Activated CD4-positive, alpha-beta T cell treated with anti-CD3 and anti-CD28 coated beads for 36 hours (primary cell): Measurements from ENCODE around the gene VEPH1. TPM values are rescaled to one million over a fixed set of nuclear protein-coding genes. Genes with fewer than 3 reads are reported as not detected.

Experiments used
- ATAC-seq: fragments of 200-7000 bp; cut with Tn5 transposase; one replicate; pipeline ENCODE4 v1.10.0; 2021; ENCODE audit warnings: mild to moderate bottlenecking, moderate library complexity
- CTCF ChIA-PET: fragments of 350-600 bp; sonication (Branson Sonifier 250); formaldehyde crosslinking; loops from one replicate; lab custom pipeline; 2021; ENCODE audit warnings: antibody characterized with exemption; lab: Charles Lee
- POLR2A ChIA-PET: fragments of 350-600 bp; sonication (Branson Sonifier 250); formaldehyde crosslinking; loops from one replicate; lab custom pipeline; 2021; ENCODE audit warnings: antibody characterized with exemption, inconsistent platforms; lab: Charles Lee
- DNase-seq: peaks from one replicate; pipeline ENCODE4 v3.0.0-alpha.2; 2020
- H3K27ac Mint-ChIP-seq: one replicate; pipeline ENCODE4 v1.8.0; 2021; ENCODE audit warnings: mixed read lengths
- H3K27me3 Mint-ChIP-seq: one replicate; pipeline ENCODE4 v1.8.0; 2021; ENCODE audit warnings: mixed read lengths
- H3K36me3 Mint-ChIP-seq: one replicate; pipeline ENCODE4 v1.8.0; 2021; ENCODE audit warnings: low read depth, mixed read lengths
- H3K4me1 Mint-ChIP-seq: one replicate; pipeline ENCODE4 v1.8.0; 2021; ENCODE audit warnings: mixed read lengths
- H3K4me3 Mint-ChIP-seq: one replicate; pipeline ENCODE4 v1.8.0; 2021; ENCODE audit warnings: mild to moderate bottlenecking, moderate library complexity, mixed read lengths
- H3K9me3 Mint-ChIP-seq: one replicate; pipeline ENCODE4 v1.8.0; 2021; ENCODE audit warnings: low read depth, mixed read lengths
- intact Hi-C, 2 experiments: fragments of 100-400 bp; cut with DNase I in 1 of 2; cut with micrococcal nuclease in 1 of 2; formaldehyde crosslinking; loops; one replicate each; pipeline versions ENCODE4 v1.14.2 to v1.15.1; 2022 to 2024; cut with DNase I, micrococcal nuclease
- total RNA-seq, 2 experiments: library from RNA; stranded (reverse); gene quantifications; one replicate each; pipeline ENCODE4 v1.2.3, GENCODE V29; 2021

The VEPH1 gene
- total RNA-seq, 2 experiments from 2014 or later, result not detected

DNA sequence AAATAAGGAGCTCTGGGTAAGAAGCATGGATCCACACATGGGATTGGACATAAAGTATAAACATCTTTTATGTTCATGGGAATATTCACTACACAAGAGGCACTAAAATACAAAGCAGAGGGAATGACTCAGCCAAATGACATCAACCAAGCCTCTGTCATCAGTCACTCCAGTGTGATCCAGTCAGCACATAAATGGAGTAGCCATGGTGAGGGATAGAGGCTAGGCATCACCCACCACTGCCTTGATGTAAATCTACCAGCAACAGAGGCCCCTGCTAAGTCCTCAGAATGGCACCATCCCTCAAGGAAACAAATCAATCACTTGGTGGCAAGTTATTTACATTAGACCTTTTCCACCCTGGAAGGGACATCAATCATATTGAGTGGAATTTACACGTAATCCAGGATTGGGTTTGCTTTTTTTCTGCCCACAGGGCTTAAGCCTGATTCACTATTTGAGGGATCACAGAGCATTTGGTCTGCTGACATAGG is 27.2 kb downstream of the VEPH1 start:
- peaks cover 4% of the 10 kb centered on the region for H3K27me3 Mint-ChIP-seq
- no peaks in the 10 kb centered on the region for H3K36me3 Mint-ChIP-seq
- H3K4me1 Mint-ChIP-seq, result no peaks in the 10 kb centered on the region
- no peaks in the 10 kb centered on the region for H3K9me3 Mint-ChIP-seq
- ChIA-PET CTCF (no interaction called here), POLR2A (no interaction called here)
- intact Hi-C loops, result no loop called here
- no peak overlapping the region for H3K27ac Mint-ChIP-seq
- no peak overlapping the region for H3K4me3 Mint-ChIP-seq
- DNase-seq, result no peak
- no peak for ATAC-seq

GRCh38 chr3:157472648-157473047 is 30.6 kb downstream of the VEPH1 start:
- Mint-ChIP-seq H3K9me3 (no peaks in the 10 kb centered on the region), H3K36me3 (no peaks in the 10 kb centered on the region), H3K4me3 (no peak overlapping the region), H3K27me3 (peaks cover 2% of the 10 kb centered on the region), H3K27ac (no peak overlapping the region), H3K4me1 (no peaks in the 10 kb centered on the region)
- ChIA-PET CTCF (interaction anchor here (1.4 kb wide), 1 partner anchor 25 kb away, joined by 3 read pairs; no protein-coding TSS in a partner anchor), POLR2A (no interaction called here)
- intact Hi-C loops, result no loop called here
- no peak for ATAC-seq
- no peak for DNase-seq

DNA sequence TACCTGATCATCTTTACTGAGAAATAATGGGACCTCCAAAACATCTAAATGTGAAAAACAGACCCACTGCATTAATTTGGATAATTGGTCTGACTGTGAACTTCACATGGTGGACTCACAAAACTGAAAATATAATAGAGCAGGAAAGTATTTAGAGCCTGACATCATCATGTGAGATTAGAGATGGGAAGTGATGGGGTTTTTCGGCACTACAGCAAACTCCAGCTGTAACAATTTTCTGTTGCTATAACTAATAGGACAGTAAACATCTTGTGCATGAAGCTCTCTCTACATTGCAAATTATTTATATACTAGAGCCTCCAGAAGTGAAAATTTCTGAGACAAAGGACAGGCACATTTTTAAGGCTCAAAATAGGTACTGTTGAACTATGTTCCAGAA is 32.2 kb downstream of the VEPH1 start:
- intact Hi-C loops, result no loop called here
- no peak overlapping the region for H3K4me3 Mint-ChIP-seq

DNA sequence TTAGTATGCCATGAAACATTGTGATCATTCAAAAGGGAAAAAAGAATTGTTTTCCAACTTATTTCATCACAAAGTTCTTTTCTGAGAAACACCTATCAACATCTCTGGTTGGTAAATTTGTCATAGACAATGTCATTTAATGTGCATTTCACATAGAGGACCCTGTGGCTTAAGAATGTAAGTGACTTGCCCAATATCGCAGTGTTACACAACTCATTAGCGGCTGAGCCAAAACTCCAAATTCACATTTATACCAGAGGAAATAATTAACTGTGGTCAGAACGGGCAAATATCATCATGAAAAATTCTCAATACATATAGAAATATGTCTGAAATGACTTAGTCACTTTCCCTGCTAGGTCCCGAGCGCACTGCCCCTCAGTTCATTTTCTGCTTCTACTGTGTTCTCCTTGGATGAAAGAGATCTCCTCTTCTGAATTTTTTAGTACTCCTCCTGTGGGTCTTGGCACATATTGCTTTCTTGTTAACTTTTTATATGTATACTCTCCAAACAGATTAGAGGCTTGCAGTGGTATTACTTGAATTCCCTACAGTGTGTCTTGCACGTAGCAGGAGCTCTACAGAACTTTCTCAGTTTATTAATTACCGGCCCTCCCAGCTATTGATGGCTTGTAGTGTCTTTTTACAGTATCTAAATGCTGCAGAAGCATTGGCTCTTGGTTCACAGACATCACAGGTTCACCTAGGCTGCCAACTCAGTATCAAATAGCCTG is 33.5 kb downstream of the VEPH1 start:
- intact Hi-C loops, result no loop called here

More for the DNA sequence above, 32.2 kb downstream of the VEPH1 start:
- Mint-ChIP-seq H3K4me1 (no peaks in the 10 kb centered on the region), H3K27ac (no peak overlapping the region), H3K9me3 (no peaks in the 10 kb centered on the region), H3K36me3 (no peaks in the 10 kb centered on the region), H3K27me3 (peaks cover under 1% of the 10 kb centered on the region)
- POLR2A ChIA-PET, result no interaction called here
- ATAC-seq (no peak), DNase-seq (no peak)
- CTCF ChIA-PET, result no interaction called here

DNA sequence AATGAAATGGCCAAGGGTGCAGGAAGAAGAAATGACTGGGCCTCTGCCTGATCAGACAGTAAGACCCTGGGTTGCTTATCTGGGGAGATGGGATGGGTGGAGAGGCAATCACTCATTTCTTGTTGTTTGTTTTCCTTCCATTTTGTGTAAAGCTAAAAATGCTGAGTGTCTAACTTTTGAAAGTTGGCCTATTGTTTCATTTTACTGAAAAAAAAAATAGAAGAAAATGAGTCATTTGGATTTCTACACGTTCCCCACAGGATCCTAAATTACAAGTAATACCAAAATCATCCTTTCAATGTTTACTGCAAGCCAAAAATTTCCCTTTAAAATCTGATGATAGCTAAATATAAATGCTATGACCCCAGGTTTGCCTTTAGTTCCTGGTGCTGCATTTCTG is 36.0 kb downstream of the VEPH1 start:
- intact Hi-C loops, result no loop called here
- no peak overlapping the region for H3K4me3 Mint-ChIP-seq
- no peaks in the 10 kb centered on the region for H3K27me3 Mint-ChIP-seq
- POLR2A ChIA-PET, result no interaction called here
- DNase-seq (no peak), ATAC-seq (no peak)
- no peak overlapping the region for H3K27ac Mint-ChIP-seq
- CTCF ChIA-PET, result no interaction called here
- no peaks in the 10 kb centered on the region for H3K9me3 Mint-ChIP-seq
- H3K4me1 Mint-ChIP-seq, result no peaks in the 10 kb centered on the region
- no peaks in the 10 kb centered on the region for H3K36me3 Mint-ChIP-seq

More for the DNA sequence above, 33.5 kb downstream of the VEPH1 start:
- H3K4me3 Mint-ChIP-seq, result no peak overlapping the region
- no peak for DNase-seq
- CTCF ChIA-PET, result no interaction called here
- H3K9me3 Mint-ChIP-seq, result no peaks in the 10 kb centered on the region
- H3K27ac Mint-ChIP-seq, result no peak overlapping the region
- H3K4me1 Mint-ChIP-seq, result no peaks in the 10 kb centered on the region
- no peak for ATAC-seq
- H3K27me3 Mint-ChIP-seq, result no peaks in the 10 kb centered on the region
- H3K36me3 Mint-ChIP-seq, result no peaks in the 10 kb centered on the region
- POLR2A ChIA-PET, result no interaction called here

GRCh38 chr3:157465741-157466140 is 37.5 kb downstream of the VEPH1 start:
- no peaks in the 10 kb centered on the region for H3K4me1 Mint-ChIP-seq
- intact Hi-C loops, result no loop called here
- ATAC-seq (no peak), DNase-seq (no peak)
- peaks cover 6% of the 10 kb centered on the region for H3K27me3 Mint-ChIP-seq
- H3K36me3 Mint-ChIP-seq, result no peaks in the 10 kb centered on the region
- H3K4me3 Mint-ChIP-seq, result no peak overlapping the region
- ChIA-PET POLR2A (no interaction called here), CTCF (interaction anchor here (1.2 kb wide), 1 partner anchor 13 kb away, joined by 4 read pairs; no protein-coding TSS in a partner anchor)
- H3K9me3 Mint-ChIP-seq, result no peaks in the 10 kb centered on the region
- H3K27ac Mint-ChIP-seq, result no peak overlapping the region

- POLR2A ChIA-PET, result no interaction called here
- Mint-ChIP-seq H3K36me3 (no peaks in the 10 kb centered on the region), H3K4me3 (no peak overlapping the region), H3K27ac (no peak overlapping the region), H3K9me3 (no peaks in the 10 kb centered on the region), H3K4me1 (no peaks in the 10 kb centered on the region), H3K27me3 (peaks cover 15% of the 10 kb centered on the region)
- intact Hi-C loops, result no loop called here
- DNase-seq (no peak), ATAC-seq (no peak)
- CTCF ChIA-PET, result interaction anchor here (1.2 kb wide), 1 partner anchor 11 kb away, joined by 4 read pairs; no protein-coding TSS in a partner anchor
Measured at GRCh38 chr3:157464321-157464720, 38.9 kb downstream of the VEPH1 start.

DNA sequence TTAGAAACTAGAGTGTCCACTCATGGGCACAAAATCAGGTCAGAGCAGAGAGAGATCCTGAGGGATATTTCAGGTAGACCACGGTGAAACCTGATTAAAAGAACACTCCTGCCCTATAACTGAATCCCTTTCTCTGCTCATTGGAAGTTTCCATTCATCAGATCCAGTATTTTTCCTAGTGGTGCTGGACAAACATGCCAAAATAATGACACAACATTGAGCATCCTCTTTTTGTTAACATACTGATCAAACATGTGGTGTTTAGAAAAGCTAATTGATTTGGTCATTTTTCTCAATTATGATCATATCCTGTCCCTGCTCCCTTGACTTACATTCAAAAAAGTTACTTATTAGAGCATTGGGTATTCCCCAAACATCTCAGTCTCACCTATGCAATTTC is 39.4 kb downstream of the VEPH1 start:
- Mint-ChIP-seq H3K4me3 (no peak overlapping the region), H3K27me3 (peaks cover 17% of the 10 kb centered on the region), H3K4me1 (no peaks in the 10 kb centered on the region), H3K36me3 (no peaks in the 10 kb centered on the region), H3K27ac (no peak overlapping the region), H3K9me3 (no peaks in the 10 kb centered on the region)
- CTCF ChIA-PET, result no interaction called here
- DNase-seq, result no peak
- POLR2A ChIA-PET, result no interaction called here
- no peak for ATAC-seq
- intact Hi-C loops, result no loop called here

DNA sequence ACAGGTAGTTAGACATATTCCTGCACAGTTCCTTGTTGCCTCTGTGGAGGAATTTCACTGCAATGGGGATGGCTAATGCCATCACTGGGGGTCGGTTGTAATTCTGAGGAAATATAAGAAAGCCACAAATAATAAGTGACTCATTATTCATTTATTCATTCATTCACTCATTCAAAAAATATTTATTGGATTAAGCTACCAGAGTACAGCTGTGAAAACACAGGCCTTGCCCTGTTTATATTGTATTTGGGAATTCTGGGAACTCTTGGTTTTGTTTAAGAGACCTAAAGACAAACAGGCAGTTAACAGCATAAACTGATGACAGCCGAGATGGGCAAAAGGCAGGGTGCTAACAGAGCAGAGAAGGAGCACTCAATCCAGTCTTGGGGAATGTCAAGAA is 43.0 kb downstream of the VEPH1 start:
- CTCF ChIA-PET, result no interaction called here
- H3K36me3 Mint-ChIP-seq, result no peaks in the 10 kb centered on the region
- intact Hi-C loops, result no loop called here

DNA sequence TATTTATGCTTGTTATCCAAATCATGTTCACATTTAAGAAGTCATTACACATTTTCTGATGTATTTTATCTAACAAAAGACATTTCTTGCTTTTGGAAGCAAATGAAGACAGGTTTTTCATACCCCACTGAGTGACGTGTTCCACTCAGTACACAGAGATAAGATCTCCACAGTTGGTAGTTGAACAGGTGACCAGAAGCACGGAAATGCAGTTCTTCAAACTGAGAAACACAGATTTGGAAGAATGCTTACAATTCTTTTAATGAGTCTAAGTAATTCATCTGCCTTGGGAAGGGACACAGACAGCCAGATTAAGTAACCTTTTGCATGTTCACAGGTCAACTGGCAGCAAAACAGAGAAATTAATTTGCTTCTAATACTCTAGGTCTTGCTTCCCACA is 43.5 kb downstream of the VEPH1 start:
- no peak for ATAC-seq
- POLR2A ChIA-PET, result no interaction called here
- intact Hi-C loops, result no loop called here
- Mint-ChIP-seq H3K27ac (no peak overlapping the region), H3K4me3 (no peak overlapping the region), H3K36me3 (no peaks in the 10 kb centered on the region), H3K27me3 (peaks cover 29% of the 10 kb centered on the region), H3K4me1 (no peaks in the 10 kb centered on the region), H3K9me3 (no peaks in the 10 kb centered on the region)
- CTCF ChIA-PET, result no interaction called here
- no peak for DNase-seq

More for the DNA sequence above, 43.0 kb downstream of the VEPH1 start:
- POLR2A ChIA-PET, result no interaction called here
- H3K9me3 Mint-ChIP-seq, result no peaks in the 10 kb centered on the region
- no peaks in the 10 kb centered on the region for H3K4me1 Mint-ChIP-seq
- peaks cover 29% of the 10 kb centered on the region for H3K27me3 Mint-ChIP-seq
- H3K4me3 Mint-ChIP-seq, result no peak overlapping the region
- DNase-seq (no peak), ATAC-seq (no peak)
- H3K27ac Mint-ChIP-seq, result no peak overlapping the region

DNA sequence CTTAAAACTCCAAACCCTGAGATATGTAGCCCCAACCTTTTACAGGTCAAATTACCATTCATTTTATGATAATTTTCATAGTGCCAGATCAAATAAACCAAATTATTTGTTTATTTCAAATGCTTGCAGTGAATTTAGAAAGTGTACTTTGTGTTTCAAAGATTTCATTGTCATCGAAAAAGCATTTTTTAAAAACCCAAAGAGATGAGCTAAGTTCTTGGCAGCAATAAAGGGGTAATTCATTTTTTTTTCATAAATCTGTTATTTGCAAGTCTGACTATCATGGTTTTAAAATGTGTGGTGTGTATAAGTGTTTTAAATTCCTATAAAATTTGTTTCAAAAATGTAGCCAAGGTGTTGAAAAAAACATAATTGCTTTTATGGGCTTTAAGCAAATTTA is 49.4 kb downstream of the VEPH1 start:
- Mint-ChIP-seq H3K4me3 (no peak overlapping the region), H3K36me3 (no peaks in the 10 kb centered on the region), H3K4me1 (no peaks in the 10 kb centered on the region), H3K27me3 (peaks cover 24% of the 10 kb centered on the region), H3K9me3 (peaks cover 3% of the 10 kb centered on the region), H3K27ac (no peak overlapping the region)
- intact Hi-C loops, result no loop called here
- ChIA-PET CTCF (interaction anchor here (0.9 to 1.5 kb wide), 2 partner anchors 11 to 1528 kb away, joined by 3 to 4 read pairs; no protein-coding TSS in a partner anchor), POLR2A (no interaction called here)
- DNase-seq, result no peak
- ATAC-seq, result no peak

DNA sequence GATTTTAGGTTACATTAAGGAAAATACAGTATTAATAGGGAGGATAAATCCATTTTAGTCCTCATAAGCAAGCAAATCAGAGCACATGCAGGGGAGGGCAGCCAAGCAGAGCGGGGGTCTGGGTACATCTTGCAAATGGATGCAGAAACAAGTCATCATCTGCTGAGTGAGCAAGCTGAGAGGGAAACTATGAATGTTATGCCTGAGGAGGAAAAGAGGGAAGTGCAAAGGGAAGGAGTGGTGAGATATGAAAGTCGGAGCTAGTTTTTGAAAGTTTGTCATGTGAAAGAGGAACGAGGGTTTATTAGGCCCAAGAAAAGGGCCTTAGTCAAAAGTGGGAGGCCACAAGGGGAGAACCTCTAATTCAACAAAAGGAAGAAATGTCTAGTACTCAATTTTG is 51.1 kb downstream of the VEPH1 start:
- Mint-ChIP-seq H3K27ac (no peak overlapping the region), H3K4me3 (no peak overlapping the region), H3K4me1 (no peaks in the 10 kb centered on the region), H3K27me3 (peaks cover 14% of the 10 kb centered on the region), H3K36me3 (no peaks in the 10 kb centered on the region), H3K9me3 (peaks cover 4% of the 10 kb centered on the region)
- POLR2A ChIA-PET, result no interaction called here
- CTCF ChIA-PET, result interaction anchor here (0.6 to 0.8 kb wide), 2 partner anchors 50 to 1352 kb away, joined by 3 read pairs; no protein-coding TSS in a partner anchor
- DNase-seq (no peak), ATAC-seq (no peak)
- intact Hi-C loops, result no loop called here
